Type B pancreatic cell (in vitro differentiated cells): ENCODE measurements around the gene FUBP3. TPM values are rescaled to one million over a fixed set of nuclear protein-coding genes. Genes with fewer than 3 reads are reported as not detected.

Source experiments
- DNase-seq: peaks from one replicate; pipeline ENCODE4 v3.0.0; 2021; ENCODE audit warnings: mixed read lengths; ENCODE audit not compliant: unreplicated experiment; ENCODE audit errors: extremely low spot score
- H3K27ac Mint-ChIP-seq: 2 replicates; pipeline ENCODE4 v1.8.0; 2021; ENCODE audit warnings: mild to moderate bottlenecking, mixed read lengths
- H3K27me3 Mint-ChIP-seq: 2 replicates; pipeline ENCODE4 v1.8.0; 2021; ENCODE audit warnings: mixed read lengths
- H3K36me3 Mint-ChIP-seq: 2 replicates; pipeline ENCODE4 v1.8.0; 2021; ENCODE audit warnings: mixed read lengths
- H3K4me1 Mint-ChIP-seq: one replicate; pipeline ENCODE4 v1.8.0; 2021; ENCODE audit warnings: mixed read lengths; ENCODE audit not compliant: unreplicated experiment
- H3K4me3 Mint-ChIP-seq: 2 replicates; pipeline ENCODE4 v1.8.0; 2021; ENCODE audit warnings: mild to moderate bottlenecking, mixed read lengths
- H3K9me3 Mint-ChIP-seq: 2 replicates; pipeline ENCODE4 v1.8.0; 2021; ENCODE audit warnings: mixed read lengths
- CTCF ChIP-seq: fragments of 200-600 bp; sonication (generic); conservative IDR thresholded peaks from 2 replicates; pipeline ENCODE4 v1.5.0; 2021; ENCODE audit warnings: antibody characterized with exemption, mild to moderate bottlenecking
- total RNA-seq: library from RNA; stranded (reverse); gene quantifications from 2 replicates; pipeline ENCODE4 v1.2.1, GENCODE V29; 2021; ENCODE audit warnings: low replicate concordance

Gene FUBP3
- total RNA-seq, 1 donor from 2014 or later: 59.3 TPM

DNA sequence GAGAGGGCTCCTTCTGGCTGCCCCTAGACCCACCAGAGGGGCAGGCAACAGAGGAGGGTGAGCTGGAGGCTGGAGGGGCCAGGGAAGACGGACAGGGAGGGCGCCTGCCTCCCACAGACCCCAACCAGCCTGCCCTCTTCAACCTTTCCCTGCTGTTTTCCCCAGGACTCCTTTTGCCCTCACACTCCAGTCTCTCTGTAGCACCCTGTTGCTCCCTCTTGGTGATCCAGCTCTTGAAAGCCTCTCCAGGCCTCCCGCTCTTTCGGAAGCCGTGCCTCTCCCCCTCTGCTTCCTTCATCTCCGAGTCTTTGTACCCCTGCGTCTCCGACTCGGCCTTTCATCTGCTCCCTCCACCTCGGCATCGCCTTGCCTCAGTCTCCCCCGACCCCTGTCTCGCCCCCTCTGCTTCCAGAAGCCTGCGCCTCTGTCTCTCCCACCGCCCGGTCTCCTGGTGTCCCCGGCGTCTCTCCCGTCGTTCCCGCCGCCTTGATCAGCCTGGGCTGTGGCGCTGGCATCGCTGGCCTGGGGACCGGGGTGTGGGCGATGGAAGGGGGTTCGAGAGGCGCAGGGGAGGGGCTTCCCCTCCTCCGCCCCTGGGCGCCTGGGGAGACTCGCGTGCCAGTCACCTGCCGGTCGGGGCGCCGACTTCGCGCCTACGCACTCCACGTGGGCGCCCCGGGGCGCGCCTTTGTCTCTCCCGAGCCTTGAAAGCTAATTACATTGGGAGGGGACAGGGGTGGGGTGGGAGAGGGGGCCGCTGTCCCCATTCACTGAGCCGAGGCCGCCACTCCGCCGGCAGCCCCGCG lies 79.7 kb downstream of the FUBP3 start:
- no peak for TF ChIP-seq CTCF
- Mint-ChIP-seq H3K36me3 (no peaks in the 10 kb centered on the region), H3K27me3 (peaks cover 85% of the 10 kb centered on the region), H3K4me3 (no peak overlapping the region), H3K27ac (no peak overlapping the region), H3K4me1 (no peaks in the 10 kb centered on the region), H3K9me3 (no peaks in the 10 kb centered on the region)
- DNase-seq: no peak

- no peak for TF ChIP-seq CTCF
- Mint-ChIP-seq H3K4me1 (no peaks in the 10 kb centered on the region), H3K27ac (no peak overlapping the region), H3K27me3 (peaks cover 85% of the 10 kb centered on the region), H3K9me3 (no peaks in the 10 kb centered on the region), H3K4me3 (peak overlapping the region; percentile 69), H3K36me3 (no peaks in the 10 kb centered on the region)
- no peak for DNase-seq
These were observed 80.4 kb downstream of the FUBP3 start for GRCh38 chr9:130659699-130660248.

GRCh38 chr9:130660326-130660682 lies 80.9 kb downstream of the FUBP3 start:
- H3K36me3 Mint-ChIP-seq: no peaks in the 10 kb centered on the region
- TF ChIP-seq CTCF: no peak
- H3K9me3 Mint-ChIP-seq: no peaks in the 10 kb centered on the region
- H3K27ac Mint-ChIP-seq: no peak overlapping the region
- H3K4me1 Mint-ChIP-seq: peaks cover 1% of the 10 kb centered on the region
- H3K27me3 Mint-ChIP-seq: peaks cover 85% of the 10 kb centered on the region
- DNase-seq: no peak
- H3K4me3 Mint-ChIP-seq: peak overlapping the region; percentile 68

DNA sequence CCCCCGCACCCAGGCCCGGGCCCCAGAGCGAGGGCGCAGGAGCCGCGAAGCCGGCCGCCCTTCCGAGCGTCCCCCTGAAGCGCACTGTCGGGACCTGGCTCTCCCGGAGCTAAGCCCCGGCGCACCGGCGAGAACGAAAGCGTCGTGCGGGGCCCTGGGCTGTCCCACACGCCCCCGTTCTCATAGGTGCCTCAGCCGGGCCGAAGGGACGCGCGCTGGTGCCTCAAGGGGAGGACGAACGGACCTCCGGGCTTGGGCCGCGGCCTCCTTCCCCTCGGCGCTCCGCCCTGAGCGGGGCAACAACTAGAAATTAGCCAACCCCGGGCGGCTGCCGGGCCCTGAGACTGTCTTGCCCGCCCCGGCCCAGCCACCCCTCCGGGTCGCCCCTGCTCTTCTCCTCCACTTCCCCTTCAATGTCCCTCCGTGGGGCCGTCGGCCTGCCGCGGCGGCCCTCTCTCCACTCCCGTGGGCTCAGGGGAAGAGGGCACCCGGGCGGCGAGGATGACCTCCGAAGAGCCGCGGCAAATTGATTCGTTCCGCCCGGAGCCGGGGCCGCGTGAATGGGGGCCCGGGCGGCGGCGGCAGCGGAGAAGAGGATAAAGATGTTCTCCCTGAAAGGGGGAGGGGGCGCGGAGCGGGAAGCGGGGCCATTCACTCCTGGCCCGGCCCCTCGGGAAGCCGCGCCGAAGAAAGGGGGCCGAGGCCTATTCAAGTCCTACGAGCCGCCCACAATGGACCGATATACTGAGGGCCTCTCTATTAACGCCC lies 81.5 kb downstream of the FUBP3 start:
- no peak for DNase-seq
- no peak for TF ChIP-seq CTCF
- no peaks in the 10 kb centered on the region for H3K36me3 Mint-ChIP-seq
- peaks cover 84% of the 10 kb centered on the region for H3K27me3 Mint-ChIP-seq
- no peak overlapping the region for H3K27ac Mint-ChIP-seq
- H3K9me3 Mint-ChIP-seq: no peaks in the 10 kb centered on the region
- H3K4me3 Mint-ChIP-seq: no peak overlapping the region
- H3K4me1 Mint-ChIP-seq: peaks cover 5% of the 10 kb centered on the region

- no peak for DNase-seq
- Mint-ChIP-seq H3K27me3 (peaks cover 84% of the 10 kb centered on the region), H3K27ac (no peak overlapping the region), H3K36me3 (no peaks in the 10 kb centered on the region), H3K9me3 (no peaks in the 10 kb centered on the region), H3K4me3 (no peak overlapping the region), H3K4me1 (peaks cover 8% of the 10 kb centered on the region)
- TF ChIP-seq CTCF: no peak
These were observed 82.2 kb downstream of the FUBP3 start for GRCh38 chr9:130661451-130662098.
